GM18870 (cell line): ENCODE measurements around the gene HSD17B4.

Experiments used
- ATAC-seq: cut with Tn5 transposase; IDR thresholded peaks from one replicate; pipeline ENCODE4 v1.9.1; 2021; ENCODE audit warnings: moderate library complexity; ENCODE audit not compliant: unreplicated experiment

Gene HSD17B4

GRCh38 chr5:119583684-119584083 is 131.4 kb downstream of the HSD17B4 start:
- ATAC-seq = peak; percentile 94
